ENCODE results near the gene SPINK14.

Gene SPINK14

GRCh38 chr5:148168246-148168645 lies at the start of gene SPINK14:
SPINK14 (plus strand) TSS chr5:148168546; CDS start chr5:148169733, 1,187 bp downstream.
- no peak within 1 kb of the TSS for H3K27ac ChIP-seq
- TF ChIP-seq CTCF (IDR thresholded peaks at IDR 0.05) (no peak), ZFX (IDR thresholded peaks at IDR 0.05; ENCODE audit: borderline replicate concordance) (no peak)

- H3K27ac ChIP-seq = peak overlapping the region; percentile 51
- no peak for TF ChIP-seq CTCF (IDR thresholded peaks at IDR 0.05)
- no peak for TF ChIP-seq ZFX (IDR thresholded peaks at IDR 0.05; ENCODE audit: borderline replicate concordance)
Measured at GRCh38 chr5:148120317-148120716, 48.0 kb upstream of the SPINK14 start.

GRCh38 chr5:148125641-148126040 lies 42.7 kb upstream of the SPINK14 start:
- TF ChIP-seq CTCF (IDR thresholded peaks at IDR 0.05) (0 out of 2 replicates have a peak, but pooled peaks have one; percentile 3), ZFX (IDR thresholded peaks at IDR 0.05; ENCODE audit: borderline replicate concordance) (no peak)
- no peak overlapping the region for H3K27ac ChIP-seq

GRCh38 chr5:148135091-148136048 lies 33.0 kb upstream of the SPINK14 start:
- H3K27ac ChIP-seq = no peak overlapping the region
- TF ChIP-seq ZFX (IDR thresholded peaks at IDR 0.05; ENCODE audit: borderline replicate concordance) (no peak), CTCF (IDR thresholded peaks at IDR 0.05) (no peak)

GRCh38 chr5:148140846-148141245 lies 27.5 kb upstream of the SPINK14 start:
- H3K27ac ChIP-seq = peak overlapping the region; percentile 80

GRCh38 chr5:148141645-148142044 lies 26.7 kb upstream of the SPINK14 start:
- peak overlapping the region; percentile 80 for H3K27ac ChIP-seq

More at GRCh38 chr5:148140846-148141245, 27.5 kb upstream of the SPINK14 start:
- TF ChIP-seq CTCF (IDR thresholded peaks at IDR 0.05) (no peak), ZFX (IDR thresholded peaks at IDR 0.05; ENCODE audit: borderline replicate concordance) (no peak)

More at GRCh38 chr5:148141645-148142044, 26.7 kb upstream of the SPINK14 start:
- no peak for TF ChIP-seq ZFX (IDR thresholded peaks at IDR 0.05; ENCODE audit: borderline replicate concordance)
- TF ChIP-seq CTCF (IDR thresholded peaks at IDR 0.05) = no peak
